GM18498 (cell line): Measurements from ENCODE around the gene ELOB.

ENCODE experiments used
- ATAC-seq: cut with Tn5 transposase; IDR thresholded peaks from one replicate; pipeline ENCODE4 v1.9.1; 2021; ENCODE audit warnings: mild to moderate bottlenecking, moderate library complexity; ENCODE audit not compliant: unreplicated experiment

ELOB gene

GRCh38 chr16:2811703-2812471 lies 34.8 kb upstream of the ELOB start:
- ATAC-seq, result no peak

GRCh38 chr16:2810651-2811050 lies 33.6 kb upstream of the ELOB start:
- no peak for ATAC-seq

- no peak for ATAC-seq
Measured at GRCh38 chr16:2809149-2809760, 32.2 kb upstream of the ELOB start.

GRCh38 chr16:2808181-2808580 lies 31.1 kb upstream of the ELOB start:
- ATAC-seq, result no peak

- ATAC-seq, result no peak
Measured at GRCh38 chr16:2806286-2806685, 29.2 kb upstream of the ELOB start.

- ATAC-seq, result no peak
Measured at GRCh38 chr16:2804728-2805127, 27.6 kb upstream of the ELOB start.

- ATAC-seq, result no peak
Measured at GRCh38 chr16:2803545-2804195, 26.6 kb upstream of the ELOB start.

GRCh38 chr16:2799859-2800226 lies 22.8 kb upstream of the ELOB start:
- ATAC-seq, result no peak

GRCh38 chr16:2799205-2799858 lies 22.3 kb upstream of the ELOB start:
- no peak for ATAC-seq

GRCh38 chr16:2798723-2799204 lies 21.7 kb upstream of the ELOB start:
- ATAC-seq, result no peak

GRCh38 chr16:2795395-2796143 lies 18.5 kb upstream of the ELOB start:
- no peak for ATAC-seq

GRCh38 chr16:2792940-2793339 lies 15.9 kb upstream of the ELOB start:
- no peak for ATAC-seq

GRCh38 chr16:2791174-2791573 lies 14.1 kb upstream of the ELOB start:
- no peak for ATAC-seq

GRCh38 chr16:2790631-2791030 lies 13.6 kb upstream of the ELOB start:
- no peak for ATAC-seq

- ATAC-seq, result no peak
Measured at GRCh38 chr16:2787961-2788360, 10.9 kb upstream of the ELOB start.

- no peak for ATAC-seq
Measured at GRCh38 chr16:2787406-2787805, 10.3 kb upstream of the ELOB start, which contains the start of gene PRSS33. TSS of gene PRSS33 (minus strand) at chr16:2787560. CDS start at chr16:2786547, 1,013 bp downstream.

- ATAC-seq, result no peak
Measured at GRCh38 chr16:2786826-2787151, 9.7 kb upstream of the ELOB start.

- ATAC-seq, result no peak
Measured at GRCh38 chr16:2786061-2786825, 9.2 kb upstream of the ELOB start.

- ATAC-seq, result no peak
Measured at GRCh38 chr16:2785101-2785991, 8.3 kb upstream of the ELOB start.
